Type B pancreatic cell (in vitro differentiated cells): Measurements from ENCODE around the gene OLFML2B. TPM values are rescaled to one million over a fixed set of nuclear protein-coding genes. Genes with fewer than 3 reads are reported as not detected.

Experiments used
- DNase-seq: peaks from one replicate; pipeline ENCODE4 v3.0.0; 2021; ENCODE audit warnings: mixed read lengths; ENCODE audit not compliant: unreplicated experiment; ENCODE audit errors: extremely low spot score
- H3K27ac Mint-ChIP-seq: 2 replicates; pipeline ENCODE4 v1.8.0; 2021; ENCODE audit warnings: mild to moderate bottlenecking, mixed read lengths
- H3K27me3 Mint-ChIP-seq: 2 replicates; pipeline ENCODE4 v1.8.0; 2021; ENCODE audit warnings: mixed read lengths
- H3K36me3 Mint-ChIP-seq: 2 replicates; pipeline ENCODE4 v1.8.0; 2021; ENCODE audit warnings: mixed read lengths
- H3K4me1 Mint-ChIP-seq: one replicate; pipeline ENCODE4 v1.8.0; 2021; ENCODE audit warnings: mixed read lengths; ENCODE audit not compliant: unreplicated experiment
- H3K4me3 Mint-ChIP-seq: 2 replicates; pipeline ENCODE4 v1.8.0; 2021; ENCODE audit warnings: mild to moderate bottlenecking, mixed read lengths
- H3K9me3 Mint-ChIP-seq: 2 replicates; pipeline ENCODE4 v1.8.0; 2021; ENCODE audit warnings: mixed read lengths
- total RNA-seq: library from RNA; stranded (reverse); gene quantifications from 2 replicates; pipeline ENCODE4 v1.2.1, GENCODE V29; 2021; ENCODE audit warnings: low replicate concordance
- TF ChIP-seq, protein P1 (sequence below): fragments of 200-600 bp; sonication (generic); conservative IDR thresholded peaks from 2 replicates; pipeline ENCODE4 v1.5.0; 2021; ENCODE audit warnings: antibody characterized with exemption, mild to moderate bottlenecking

The OLFML2B gene
- total RNA-seq, 1 donor from 2014 or later = 35.0 TPM

DNA sequence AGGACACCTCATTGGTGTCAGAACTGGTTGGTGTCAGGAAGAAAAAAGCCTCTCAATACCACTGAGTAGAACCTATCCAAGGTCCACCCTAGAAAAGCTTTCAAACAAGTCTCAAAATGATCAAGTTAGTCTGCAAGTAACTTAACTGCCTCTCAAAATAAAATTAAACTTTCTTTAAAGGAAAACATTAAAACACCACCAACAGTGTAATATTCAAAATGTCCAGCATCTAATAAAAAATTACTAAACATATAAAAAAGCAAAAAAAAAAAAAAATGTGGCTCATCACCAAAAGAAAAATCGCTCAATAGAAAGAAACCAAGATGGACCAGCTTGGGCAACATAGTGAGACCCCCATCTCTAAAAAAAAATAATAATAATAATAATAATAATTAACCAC is 18.7 kb upstream of the OLFML2B start:
- Mint-ChIP-seq H3K36me3 (no peaks in the 10 kb centered on the region), H3K4me3 (no peak overlapping the region), H3K4me1 (no peaks in the 10 kb centered on the region), H3K27me3 (peaks cover 8% of the 10 kb centered on the region), H3K9me3 (no peaks in the 10 kb centered on the region), H3K27ac (no peak overlapping the region)
- DNase-seq = no peak
- TF ChIP-seq, protein P1, sequence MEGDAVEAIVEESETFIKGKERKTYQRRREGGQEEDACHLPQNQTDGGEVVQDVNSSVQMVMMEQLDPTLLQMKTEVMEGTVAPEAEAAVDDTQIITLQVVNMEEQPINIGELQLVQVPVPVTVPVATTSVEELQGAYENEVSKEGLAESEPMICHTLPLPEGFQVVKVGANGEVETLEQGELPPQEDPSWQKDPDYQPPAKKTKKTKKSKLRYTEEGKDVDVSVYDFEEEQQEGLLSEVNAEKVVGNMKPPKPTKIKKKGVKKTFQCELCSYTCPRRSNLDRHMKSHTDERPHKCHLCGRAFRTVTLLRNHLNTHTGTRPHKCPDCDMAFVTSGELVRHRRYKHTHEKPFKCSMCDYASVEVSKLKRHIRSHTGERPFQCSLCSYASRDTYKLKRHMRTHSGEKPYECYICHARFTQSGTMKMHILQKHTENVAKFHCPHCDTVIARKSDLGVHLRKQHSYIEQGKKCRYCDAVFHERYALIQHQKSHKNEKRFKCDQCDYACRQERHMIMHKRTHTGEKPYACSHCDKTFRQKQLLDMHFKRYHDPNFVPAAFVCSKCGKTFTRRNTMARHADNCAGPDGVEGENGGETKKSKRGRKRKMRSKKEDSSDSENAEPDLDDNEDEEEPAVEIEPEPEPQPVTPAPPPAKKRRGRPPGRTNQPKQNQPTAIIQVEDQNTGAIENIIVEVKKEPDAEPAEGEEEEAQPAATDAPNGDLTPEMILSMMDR = no peak

DNA sequence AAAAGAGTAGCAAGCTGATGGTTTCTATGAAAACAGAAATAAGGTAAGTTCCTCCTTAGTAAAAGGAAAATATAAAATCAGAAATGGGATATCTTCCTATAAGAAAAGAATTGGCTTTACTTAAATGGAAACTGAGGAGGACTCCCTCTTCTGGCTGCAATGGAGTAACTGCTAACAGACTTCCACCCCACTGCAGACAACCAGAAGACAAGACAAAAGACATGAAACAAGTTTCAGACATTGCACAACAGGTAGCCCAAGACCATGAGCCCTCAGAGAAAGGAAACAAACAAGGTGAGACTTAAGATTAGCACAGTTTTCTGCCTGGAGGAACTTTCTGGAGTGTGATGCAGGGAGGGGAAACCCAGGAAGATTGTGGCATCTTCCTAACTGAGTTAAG is 17.0 kb upstream of the OLFML2B start:
- H3K36me3 Mint-ChIP-seq = no peaks in the 10 kb centered on the region
- H3K9me3 Mint-ChIP-seq = no peaks in the 10 kb centered on the region
- H3K27me3 Mint-ChIP-seq = peaks cover 13% of the 10 kb centered on the region
- no peak for DNase-seq
- H3K4me1 Mint-ChIP-seq = no peaks in the 10 kb centered on the region
- no peak overlapping the region for H3K4me3 Mint-ChIP-seq
- H3K27ac Mint-ChIP-seq = no peak overlapping the region
- TF ChIP-seq, protein P1 = peak; percentile 61

DNA sequence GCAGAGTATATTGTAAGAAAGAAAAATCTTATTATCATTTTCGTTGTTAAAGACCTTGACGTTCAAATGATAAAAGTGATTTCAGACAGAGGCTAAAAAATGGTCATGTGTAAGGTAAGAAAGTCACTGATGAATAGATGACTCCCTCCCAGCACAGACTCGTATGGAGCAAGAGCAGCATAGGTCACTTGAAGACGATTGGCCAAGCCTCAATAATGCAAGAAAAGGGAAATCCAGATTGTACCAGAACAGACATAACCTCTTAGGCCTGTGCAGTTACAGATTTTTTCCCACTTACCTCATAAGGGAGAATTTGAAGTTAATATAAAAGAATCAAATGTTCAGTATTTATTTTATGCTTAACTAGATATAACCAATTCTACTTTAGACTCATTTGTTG is 16.3 kb upstream of the OLFML2B start:
- no peak overlapping the region for H3K27ac Mint-ChIP-seq
- no peak for DNase-seq
- peaks cover 13% of the 10 kb centered on the region for H3K27me3 Mint-ChIP-seq
- no peaks in the 10 kb centered on the region for H3K9me3 Mint-ChIP-seq
- TF ChIP-seq, protein P1 = no peak
- H3K36me3 Mint-ChIP-seq = no peaks in the 10 kb centered on the region
- no peaks in the 10 kb centered on the region for H3K4me1 Mint-ChIP-seq
- H3K4me3 Mint-ChIP-seq = no peak overlapping the region

DNA sequence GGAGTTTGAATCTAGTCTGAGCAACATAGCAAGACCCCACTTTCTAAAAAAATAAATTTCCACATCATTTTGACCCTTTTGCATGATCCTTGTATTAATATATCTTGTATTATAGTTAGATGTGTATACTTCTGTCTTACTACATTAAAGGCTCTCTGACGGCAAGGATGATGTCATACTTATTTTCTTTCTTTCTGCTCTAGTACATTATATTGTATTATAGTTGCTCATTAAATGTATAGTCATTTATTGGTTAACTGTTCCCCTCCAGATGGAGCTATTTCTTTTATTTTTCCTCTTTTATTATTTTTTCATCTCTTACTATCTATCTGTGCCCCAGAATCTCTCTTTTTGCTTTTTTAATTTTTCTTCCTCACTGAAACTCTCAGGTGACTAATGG is 15.0 kb upstream of the OLFML2B start:
- H3K27ac Mint-ChIP-seq = no peak overlapping the region
- TF ChIP-seq, protein P1 = no peak
- DNase-seq = no peak
- H3K4me3 Mint-ChIP-seq = no peak overlapping the region
- no peaks in the 10 kb centered on the region for H3K9me3 Mint-ChIP-seq
- H3K27me3 Mint-ChIP-seq = peaks cover 22% of the 10 kb centered on the region
- H3K36me3 Mint-ChIP-seq = no peaks in the 10 kb centered on the region
- H3K4me1 Mint-ChIP-seq = no peaks in the 10 kb centered on the region

DNA sequence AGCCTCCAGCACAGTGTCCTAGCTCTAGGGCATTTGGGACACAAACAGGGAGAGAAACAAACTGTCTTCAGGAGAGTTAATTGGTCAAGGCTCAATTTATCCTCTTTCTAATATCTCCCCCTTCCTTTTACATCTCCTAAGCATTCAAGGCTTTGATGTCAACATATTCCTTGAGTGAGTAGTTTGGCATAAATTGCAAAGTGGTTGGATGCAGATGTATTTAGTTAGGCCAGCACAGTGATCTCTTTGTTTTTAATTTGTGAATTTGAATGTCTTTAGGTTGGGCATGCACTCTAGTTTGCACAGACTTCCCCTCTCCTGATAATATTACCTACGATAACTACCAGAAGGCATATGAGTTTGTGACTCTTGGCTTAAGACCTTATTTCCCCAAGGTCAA is 12.5 kb upstream of the OLFML2B start:
- H3K4me1 Mint-ChIP-seq = no peaks in the 10 kb centered on the region
- H3K4me3 Mint-ChIP-seq = no peak overlapping the region
- H3K9me3 Mint-ChIP-seq = no peaks in the 10 kb centered on the region
- H3K36me3 Mint-ChIP-seq = no peaks in the 10 kb centered on the region
- TF ChIP-seq, protein P1 = no peak
- H3K27me3 Mint-ChIP-seq = peaks cover 38% of the 10 kb centered on the region
- no peak for DNase-seq
- no peak overlapping the region for H3K27ac Mint-ChIP-seq

DNA sequence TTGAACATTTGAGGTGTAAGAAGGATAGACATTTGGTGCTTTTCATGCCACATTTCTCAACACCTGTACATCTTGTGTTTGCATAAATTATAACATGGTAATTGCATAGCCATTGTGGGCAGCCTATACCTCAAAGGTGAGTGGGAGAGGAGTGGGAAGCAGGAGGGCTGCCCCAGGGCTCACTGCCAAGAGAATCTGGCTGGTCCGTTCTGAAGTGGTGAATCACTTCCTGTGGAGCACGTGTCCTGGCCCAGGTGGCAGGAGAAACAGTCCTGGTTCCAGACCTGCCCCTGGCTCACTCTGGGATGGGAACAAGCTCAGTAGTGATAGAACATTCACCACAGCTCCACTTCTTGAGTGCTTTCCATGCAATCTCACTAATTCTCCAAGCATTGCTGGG is 11.6 kb upstream of the OLFML2B start:
- TF ChIP-seq, protein P1 = no peak
- H3K27me3 Mint-ChIP-seq = peaks cover 41% of the 10 kb centered on the region
- H3K4me1 Mint-ChIP-seq = no peaks in the 10 kb centered on the region

More for the DNA sequence above, 11.6 kb upstream of the OLFML2B start:
- no peak overlapping the region for H3K27ac Mint-ChIP-seq
- no peaks in the 10 kb centered on the region for H3K9me3 Mint-ChIP-seq
- H3K4me3 Mint-ChIP-seq = no peak overlapping the region
- DNase-seq = no peak
- no peaks in the 10 kb centered on the region for H3K36me3 Mint-ChIP-seq
